Skeletal muscle tissue (tissue), 4 donors: Measurements from ENCODE around the gene KIAA0232. TPM values are rescaled to one million over a fixed set of nuclear protein-coding genes. Genes with fewer than 3 reads are reported as not detected.
"Not testable (repeated sequence)": the region's sequence is repeated elsewhere in the genome, so short reads cannot be mapped to it uniquely, and the experiment has no call there.

Experiments
- H3K27ac ChIP-seq: one replicate; pipeline ENCODE4 v1.7.0; 2013; ENCODE audit warnings: mild to moderate bottlenecking, low read depth, low read length, inconsistent platforms
- H3K27me3 ChIP-seq, 3 donors: one replicate each; pipeline ENCODE4 v1.7.0; 2013; ENCODE audit warnings: low read length in 3 of 3; ENCODE audit not compliant: control insufficient read depth in 3 of 3, insufficient read depth in 3 of 3
- H3K36me3 ChIP-seq, 3 donors: one replicate each; pipeline ENCODE4 v1.7.0; 2013; ENCODE audit warnings: low read length in 3 of 3; ENCODE audit not compliant: control insufficient read depth in 3 of 3, insufficient read depth in 3 of 3
- H3K4me1 ChIP-seq, 3 donors: one replicate each; pipeline ENCODE4 v1.7.0; 2013; ENCODE audit warnings: low read length in 3 of 3, mild to moderate bottlenecking in 3 of 3; ENCODE audit not compliant: control insufficient read depth in 3 of 3, insufficient read depth in 3 of 3
- H3K4me3 ChIP-seq, 3 donors: one replicate each; pipeline ENCODE4 v1.7.0; 2013; ENCODE audit warnings: low read length in 3 of 3
- H3K9ac ChIP-seq, 3 donors: one replicate each; pipeline ENCODE4 v1.7.0; 2013; ENCODE audit warnings: low read length in 3 of 3, mild to moderate bottlenecking in 3 of 3, moderate library complexity in 2 of 3, low read depth in 1 of 3
- H3K9me3 ChIP-seq, 3 donors: one replicate each; pipeline ENCODE4 v1.7.0; 2013; ENCODE audit warnings: low read length in 3 of 3; ENCODE audit not compliant: control insufficient read depth in 3 of 3
- total RNA-seq: library from RNA; depleted of rRNA; stranded (reverse); fragments of >200 nt; gene quantifications from one replicate; pipeline ENCODE4 v1.2.3, GENCODE V29; 2014
- donor health status: Osteomylitis.

Gene KIAA0232
- total RNA-seq, 1 donor from 2014 or later, result 12.5 TPM

GRCh38 chr4:6885953-6886557 lies 103.5 kb downstream of the KIAA0232 start:
- Histone ChIP-seq H3K4me3 (peak overlapping the region; percentile 34 to 66 (median 64)), H3K9ac (peak overlapping the region; percentile 64 to 87 (median 83)), H3K27ac (peak overlapping the region; percentile 93), H3K9me3 (no peaks in the 10 kb centered on the region), H3K4me1 (peaks cover 13 to 34% (median 26%) of the 10 kb centered on the region in 3 donors), H3K36me3 (peaks cover 18 to 24% (median 24%) of the 10 kb centered on the region in 3 donors), H3K27me3 (no peaks in the 10 kb centered on the region)

- H3K9ac ChIP-seq, result peak overlapping the region in 2 of 3 donors; percentile 64 to 87
- no peak overlapping the region for H3K4me3 ChIP-seq
- H3K27me3 ChIP-seq, result no peaks in the 10 kb centered on the region
- peaks cover 16 to 40% (median 27%) of the 10 kb centered on the region in 3 donors for H3K4me1 ChIP-seq
- H3K27ac ChIP-seq, result peak overlapping the region; percentile 93
- no peaks in the 10 kb centered on the region for H3K9me3 ChIP-seq
- H3K36me3 ChIP-seq, result peaks cover 9 to 16% (median 15%) of the 10 kb centered on the region in 3 donors
Measured at GRCh38 chr4:6886886-6887285, 104.4 kb downstream of the KIAA0232 start.

- H3K27ac ChIP-seq, result no peak overlapping the region
- H3K27me3 ChIP-seq, result no peaks in the 10 kb centered on the region
- no peak overlapping the region for H3K4me3 ChIP-seq
- H3K36me3 ChIP-seq, result peaks cover 1 to 7% (median 7%) of the 10 kb centered on the region in 3 donors
- H3K9ac ChIP-seq, result no peak overlapping the region
- H3K9me3 ChIP-seq, result no peaks in the 10 kb centered on the region
- H3K4me1 ChIP-seq, result peaks cover 25 to 49% (median 36%) of the 10 kb centered on the region in 3 donors
Measured at GRCh38 chr4:6887591-6888371, 105.3 kb downstream of the KIAA0232 start.

- peaks cover 29 to 54% (median 37%) of the 10 kb centered on the region in 3 donors for H3K4me1 ChIP-seq
- no peak overlapping the region for H3K4me3 ChIP-seq
- no peaks in the 10 kb centered on the region for H3K27me3 ChIP-seq
- no peak overlapping the region for H3K9ac ChIP-seq
- no peaks in the 10 kb centered on the region for H3K9me3 ChIP-seq
- H3K36me3 ChIP-seq, result no peaks in the 10 kb centered on the region
- no peak overlapping the region for H3K27ac ChIP-seq
Measured at GRCh38 chr4:6888506-6889071, 106.1 kb downstream of the KIAA0232 start.

GRCh38 chr4:6889101-6889735 lies 106.7 kb downstream of the KIAA0232 start:
- Histone ChIP-seq H3K36me3 (no peaks in the 10 kb centered on the region), H3K27me3 (no peaks in the 10 kb centered on the region), H3K4me1 (peaks cover 31 to 57% (median 37%) of the 10 kb centered on the region in 3 donors), H3K9me3 (no peaks in the 10 kb centered on the region), H3K4me3 (no peak overlapping the region), H3K9ac (no peak overlapping the region), H3K27ac (no peak overlapping the region)

- H3K9me3 ChIP-seq, result no peaks in the 10 kb centered on the region
- no peak overlapping the region for H3K9ac ChIP-seq
- no peak overlapping the region for H3K4me3 ChIP-seq
- H3K4me1 ChIP-seq, result peaks cover 31 to 57% (median 34%) of the 10 kb centered on the region in 3 donors
- H3K36me3 ChIP-seq, result no peaks in the 10 kb centered on the region
- no peaks in the 10 kb centered on the region for H3K27me3 ChIP-seq
- no peak overlapping the region for H3K27ac ChIP-seq
Measured at GRCh38 chr4:6889736-6890324, 107.3 kb downstream of the KIAA0232 start.

- Histone ChIP-seq H3K4me3 (no peak overlapping the region), H3K27ac (no peak overlapping the region), H3K4me1 (peaks cover 31 to 55% (median 34%) of the 10 kb centered on the region in 3 donors), H3K27me3 (no peaks in the 10 kb centered on the region), H3K9ac (no peak overlapping the region), H3K9me3 (no peaks in the 10 kb centered on the region), H3K36me3 (no peaks in the 10 kb centered on the region)
Measured at GRCh38 chr4:6890358-6890757, 107.8 kb downstream of the KIAA0232 start.

- not testable (repeated sequence) for H3K27me3 ChIP-seq, H3K36me3 ChIP-seq, H3K27ac ChIP-seq, H3K9me3 ChIP-seq, H3K9ac ChIP-seq, H3K4me3 ChIP-seq
- peaks cover 25 to 49% (median 29%) of the 10 kb centered on the region in 3 donors for H3K4me1 ChIP-seq
Measured at GRCh38 chr4:6890971-6891370, 108.4 kb downstream of the KIAA0232 start.

GRCh38 chr4:6891436-6892170 lies 109.1 kb downstream of the KIAA0232 start:
- Histone ChIP-seq H3K4me3 (peak overlapping the region in 1 of 3 donors; percentile 21), H3K27ac (peak overlapping the region; percentile 48), H3K27me3 (no peaks in the 10 kb centered on the region), H3K4me1 (peaks cover 18 to 42% (median 22%) of the 10 kb centered on the region in 3 donors), H3K9me3 (no peaks in the 10 kb centered on the region), H3K36me3 (no peaks in the 10 kb centered on the region), H3K9ac (peak overlapping the region in 1 of 3 donors; percentile 72)
